Measurements from ENCODE around the gene CDH15. TPM values are rescaled to one million over a fixed set of nuclear protein-coding genes. Genes with fewer than 3 reads are reported as not detected.

The CDH15 gene
- total RNA-seq, 1 experiment from 2014 or later: not detected

DNA sequence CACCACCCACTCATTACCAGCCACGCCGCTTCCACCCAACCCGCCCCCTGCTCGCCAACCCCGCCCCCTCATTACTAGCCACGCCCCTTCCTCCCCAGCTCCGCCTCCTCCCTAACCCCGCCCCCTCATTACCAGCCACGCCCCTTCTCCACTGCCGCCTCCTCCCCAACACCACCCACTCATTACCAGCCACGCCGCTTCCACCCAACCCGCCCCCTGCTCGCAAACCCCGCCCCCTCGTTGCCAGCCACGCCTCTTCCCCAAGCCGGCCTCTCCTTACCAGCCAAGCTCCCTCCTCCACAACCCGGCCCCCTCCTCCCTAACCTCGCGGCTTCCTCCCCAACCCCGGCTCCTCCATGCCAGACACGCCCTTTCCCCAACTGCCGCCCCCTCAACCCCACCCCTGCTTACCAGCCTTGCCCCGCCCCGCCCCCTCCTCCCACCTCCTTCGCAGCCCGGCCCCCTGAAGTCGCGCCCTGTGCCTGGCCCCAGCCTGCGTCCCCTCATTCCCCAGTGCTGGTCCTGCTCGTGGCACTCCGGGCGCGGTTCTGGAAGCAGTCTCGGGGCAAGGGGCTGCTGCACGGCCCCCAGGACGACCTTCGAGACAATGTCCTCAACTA, 21.5 kb downstream of the CDH15 start:
- Mint-ChIP-seq H3K4me1 (ENCODE audit: low read depth, unreplicated experiment) (no peaks in the 10 kb centered on the region), H3K4me3 (ENCODE audit: low read depth, unreplicated experiment) (no peak overlapping the region), H3K27ac (ENCODE audit: unreplicated experiment) (no peak overlapping the region), H3K9me3 (ENCODE audit: low read depth, unreplicated experiment) (no peaks in the 10 kb centered on the region), H3K36me3 (ENCODE audit: insufficient read depth, unreplicated experiment) (peaks cover 9% of the 10 kb centered on the region), H3K27me3 (ENCODE audit: unreplicated experiment) (peaks cover 35% of the 10 kb centered on the region)
- intact Hi-C loops (cut with micrococcal nuclease; ENCODE audit: unreplicated experiment): no loop called here
- no peak for TF ChIP-seq CTCF (IDR thresholded peaks at IDR 0.05; ENCODE audit: unreplicated experiment)
- CTCF ChIA-PET: interaction anchor here (0.7 to 1.2 kb wide), 4 partner anchors 10 to 456 kb away, joined by 3 to 11 read pairs (median 4); partner anchors contain the start of gene CDH15
- DNase-seq: peak; percentile 29
- no TSS peak for BruUV-seq (replicated peaks)

- TF ChIP-seq CTCF (IDR thresholded peaks at IDR 0.05; ENCODE audit: unreplicated experiment): no peak
- no peaks in the 10 kb centered on the region for H3K9me3 Mint-ChIP-seq (ENCODE audit: low read depth, unreplicated experiment)
- no peaks in the 10 kb centered on the region for H3K4me1 Mint-ChIP-seq (ENCODE audit: low read depth, unreplicated experiment)
- CTCF ChIA-PET: interaction anchor here (0.7 kb wide), 1 partner anchor 31 kb away, joined by 3 read pairs; no protein-coding TSS in a partner anchor
- H3K27me3 Mint-ChIP-seq (ENCODE audit: unreplicated experiment): peaks cover 32% of the 10 kb centered on the region
- no TSS peak for BruUV-seq (replicated peaks)
- DNase-seq: peak; percentile 1
- H3K27ac Mint-ChIP-seq (ENCODE audit: unreplicated experiment): no peak overlapping the region
- intact Hi-C loops (cut with micrococcal nuclease; ENCODE audit: unreplicated experiment): no loop called here
- peaks cover 9% of the 10 kb centered on the region for H3K36me3 Mint-ChIP-seq (ENCODE audit: insufficient read depth, unreplicated experiment)
- H3K4me3 Mint-ChIP-seq (ENCODE audit: low read depth, unreplicated experiment): no peak overlapping the region
Measured at GRCh38 chr16:89193576-89194293, 22.2 kb downstream of the CDH15 start.

DNA sequence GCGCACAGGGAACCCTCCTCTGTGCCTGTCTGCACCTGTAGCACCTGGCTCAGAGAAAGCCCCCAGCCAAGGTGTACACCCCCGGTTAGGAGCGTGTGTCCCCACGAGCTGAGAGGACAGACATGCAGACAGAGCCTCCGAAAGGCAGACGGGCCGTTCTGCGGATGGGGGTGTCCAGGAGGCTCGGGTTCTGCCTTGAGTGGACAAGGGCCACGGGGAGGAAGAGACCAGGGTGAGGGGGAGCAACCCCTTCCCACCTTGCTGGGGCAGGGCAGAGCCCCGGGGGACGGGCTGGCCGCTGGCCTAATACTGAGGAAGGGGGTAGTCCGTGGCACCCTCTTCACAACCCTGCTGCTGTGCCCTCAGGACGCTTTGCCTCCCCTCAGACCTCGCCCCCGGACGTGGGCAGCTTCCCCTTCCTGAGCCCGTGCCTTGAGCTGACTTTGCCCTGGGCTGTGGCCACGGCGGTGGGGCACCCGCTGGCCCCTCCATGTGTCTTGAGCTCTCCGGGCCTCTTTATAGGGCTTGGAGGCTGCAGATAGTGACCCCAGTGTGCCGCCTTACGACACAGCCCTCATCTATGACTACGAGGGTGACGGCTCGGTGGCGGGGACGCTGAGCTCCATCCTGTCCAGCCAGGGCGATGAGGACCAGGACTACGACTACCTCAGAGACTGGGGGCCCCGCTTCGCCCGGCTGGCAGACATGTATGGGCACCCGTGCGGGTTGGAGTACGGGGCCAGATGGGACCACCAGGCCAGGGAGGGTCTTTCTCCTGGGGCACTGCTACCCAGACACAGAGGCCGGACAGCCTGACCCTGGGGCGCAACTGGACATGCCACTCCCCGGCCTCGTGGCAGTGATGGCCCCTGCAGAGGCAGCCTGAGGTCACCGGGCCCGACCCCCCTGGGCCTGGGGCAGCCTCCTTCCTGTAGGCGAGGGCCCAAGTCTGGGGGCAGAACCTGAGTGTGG, 23.1 kb downstream of the CDH15 start:
- BruUV-seq (replicated peaks): no TSS peak
- TF ChIP-seq CTCF (IDR thresholded peaks at IDR 0.05; ENCODE audit: unreplicated experiment): no peak
- H3K9me3 Mint-ChIP-seq (ENCODE audit: low read depth, unreplicated experiment): no peaks in the 10 kb centered on the region
- H3K36me3 Mint-ChIP-seq (ENCODE audit: insufficient read depth, unreplicated experiment): peaks cover 4% of the 10 kb centered on the region
- H3K4me3 Mint-ChIP-seq (ENCODE audit: low read depth, unreplicated experiment): no peak overlapping the region
- CTCF ChIA-PET: no interaction called here
- no peak for DNase-seq
- peaks cover 32% of the 10 kb centered on the region for H3K27me3 Mint-ChIP-seq (ENCODE audit: unreplicated experiment)
- no peaks in the 10 kb centered on the region for H3K4me1 Mint-ChIP-seq (ENCODE audit: low read depth, unreplicated experiment)
- H3K27ac Mint-ChIP-seq (ENCODE audit: unreplicated experiment): no peak overlapping the region
- intact Hi-C loops (cut with micrococcal nuclease; ENCODE audit: unreplicated experiment): no loop called here

DNA sequence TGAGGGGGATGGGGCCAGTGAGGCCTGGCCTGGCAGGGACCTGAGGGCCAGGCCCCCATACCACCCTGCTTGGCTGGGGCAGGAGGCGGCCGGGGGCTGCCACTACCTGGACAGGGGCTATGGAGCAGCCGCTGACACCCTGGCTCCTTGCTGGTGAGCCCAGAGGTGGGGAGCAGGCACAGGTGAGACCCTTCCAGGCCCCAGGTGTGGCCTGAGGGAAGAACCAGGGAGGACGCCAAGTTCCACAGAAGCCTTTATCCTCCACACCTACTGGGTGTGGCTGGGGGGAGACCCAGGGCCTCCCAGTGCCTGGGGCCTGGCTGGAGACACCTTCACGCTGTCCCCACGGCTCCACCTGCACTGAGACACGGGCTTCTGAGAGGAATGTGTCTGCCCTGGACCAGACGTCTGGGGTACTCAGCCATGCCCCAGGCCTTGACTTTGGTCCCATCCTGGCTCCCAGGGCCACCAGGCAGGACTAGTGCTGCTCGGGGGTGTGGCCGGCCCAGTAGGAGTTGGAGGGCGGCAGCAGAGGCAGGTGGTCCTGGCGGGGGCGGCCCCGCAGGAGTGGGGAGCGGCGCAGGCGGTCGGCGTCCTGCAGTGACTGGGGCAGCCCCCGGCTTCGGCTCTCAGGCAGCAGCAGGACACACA, 24.1 kb downstream of the CDH15 start:
- peaks cover 4% of the 10 kb centered on the region for H3K36me3 Mint-ChIP-seq (ENCODE audit: insufficient read depth, unreplicated experiment)

More for the DNA sequence above, 24.1 kb downstream of the CDH15 start:
- no peak overlapping the region for H3K4me3 Mint-ChIP-seq (ENCODE audit: low read depth, unreplicated experiment)
- no TSS peak for BruUV-seq (replicated peaks)
- no peak overlapping the region for H3K27ac Mint-ChIP-seq (ENCODE audit: unreplicated experiment)
- CTCF ChIA-PET: no interaction called here
- no peaks in the 10 kb centered on the region for H3K4me1 Mint-ChIP-seq (ENCODE audit: low read depth, unreplicated experiment)
- peaks cover 32% of the 10 kb centered on the region for H3K27me3 Mint-ChIP-seq (ENCODE audit: unreplicated experiment)
- no peak for TF ChIP-seq CTCF (IDR thresholded peaks at IDR 0.05; ENCODE audit: unreplicated experiment)
- no peaks in the 10 kb centered on the region for H3K9me3 Mint-ChIP-seq (ENCODE audit: low read depth, unreplicated experiment)
- no peak for DNase-seq
- intact Hi-C loops (cut with micrococcal nuclease; ENCODE audit: unreplicated experiment): no loop called here
